ENCODE measurements around the gene EFNA5. TPM values are rescaled to one million over a fixed set of nuclear protein-coding genes. Genes with fewer than 3 reads are reported as not detected.

The EFNA5 gene
- total RNA-seq, 1 experiment from 2014 or later = 42.7 TPM

GRCh38 chr5:107675201-107675600 lies 4.5 kb upstream of the EFNA5 start:
- H4K20me1 ChIP-seq (ENCODE audit: insufficient read depth) = no peaks in the 10 kb centered on the region
- TF ChIP-seq EZH2 (IDR thresholded peaks at IDR 0.05; ENCODE audit: low read depth) (no peak), CTCF (conservative IDR thresholded peaks at IDR 0.05) (no peak)
- H3K9me2 ChIP-seq (ENCODE audit: insufficient read depth) = no peaks in the 10 kb centered on the region
- no peaks in the 10 kb centered on the region for H3K9me3 ChIP-seq (ENCODE audit: insufficient read depth, low read depth)
- ChIA-PET CTCF (no interaction called here), POLR2A (ENCODE audit: unreplicated experiment) (interaction anchor here (0.7 kb wide), 1 partner anchor 793 kb away, joined by 5 read pairs; no protein-coding TSS in a partner anchor)
- intact Hi-C loops (cut with micrococcal nuclease; ENCODE audit: unreplicated experiment) = loop anchor here (10.0 kb wide), 1 partner anchor 800 kb away; no protein-coding TSS in a partner anchor
- no peaks in the 10 kb centered on the region for H3K27me3 ChIP-seq (ENCODE audit: insufficient read depth, low read depth)
- no TSS peak for BruUV-seq (replicated peaks)
- H3K27ac ChIP-seq = peak overlapping the region; percentile 42
- H3K36me3 ChIP-seq (ENCODE audit: low read depth) = no peaks in the 10 kb centered on the region
- no peak for DNase-seq
- no peak overlapping the region for H2AFZ ChIP-seq
- H3K79me2 ChIP-seq (ENCODE audit: low read depth) = peaks cover 18% of the 10 kb centered on the region
- H3K4me3 ChIP-seq = no peak overlapping the region
- H3F3A ChIP-seq (ENCODE audit: insufficient read depth, low read depth) = peaks cover 8% of the 10 kb centered on the region; the same call in 1 of the 2 replicates
- H3K4me1 ChIP-seq (replicated peaks; ENCODE audit: insufficient read depth) = peaks cover 17% of the 10 kb centered on the region
- H3K4me2 ChIP-seq = 0 out of 2 replicates have a peak overlapping the region, but pooled peaks have one; percentile 97

- Histone ChIP-seq H3K9me2 (ENCODE audit: insufficient read depth) (no peaks in the 10 kb centered on the region), H3K4me3 (no peak overlapping the region), H3K4me1 (replicated peaks; ENCODE audit: insufficient read depth) (peaks cover 17% of the 10 kb centered on the region), H3K27ac (peak overlapping the region; percentile 42), H2AFZ (no peak overlapping the region), H3K4me2 (peak overlapping the region; percentile 97; the same call in 1 of the 2 replicates), H3K27me3 (ENCODE audit: insufficient read depth, low read depth) (no peaks in the 10 kb centered on the region), H3F3A (ENCODE audit: insufficient read depth, low read depth) (peaks cover 8% of the 10 kb centered on the region; the same call in 1 of the 2 replicates), H3K79me2 (ENCODE audit: low read depth) (peaks cover 23% of the 10 kb centered on the region), H3K9me3 (ENCODE audit: insufficient read depth, low read depth) (no peaks in the 10 kb centered on the region), H3K36me3 (ENCODE audit: low read depth) (no peaks in the 10 kb centered on the region), H4K20me1 (ENCODE audit: insufficient read depth) (no peaks in the 10 kb centered on the region)
- intact Hi-C loops (cut with micrococcal nuclease; ENCODE audit: unreplicated experiment) = loop anchor here (5.0 to 10.0 kb wide), 3 partner anchors 673 to 1277 kb away; no protein-coding TSS in a partner anchor
- peak in 1 of 2 experiments; percentile 82 for DNase-seq
- ChIA-PET POLR2A (ENCODE audit: unreplicated experiment) (no interaction called here), CTCF (no interaction called here)
- BruUV-seq (replicated peaks) = no TSS peak
- TF ChIP-seq EZH2 (IDR thresholded peaks at IDR 0.05; ENCODE audit: low read depth) (no peak), CTCF (conservative IDR thresholded peaks at IDR 0.05) (no peak)
Observed at GRCh38 chr5:107674655-107675054, 3.9 kb upstream of the EFNA5 start.

GRCh38 chr5:107673368-107674136 lies 2.8 kb upstream of the EFNA5 start:
- H3K9me2 ChIP-seq (ENCODE audit: insufficient read depth) = no peaks in the 10 kb centered on the region
- ChIA-PET POLR2A (ENCODE audit: unreplicated experiment) (interaction anchor here (0.7 kb wide), 1 partner anchor 1402 kb away, joined by 7 read pairs; no protein-coding TSS in a partner anchor), CTCF (interaction anchor here (0.8 kb wide), 1 partner anchor 11 kb away, joined by 5 read pairs; no protein-coding TSS in a partner anchor)
- peak; percentile 84 to 88 for DNase-seq
- intact Hi-C loops (cut with micrococcal nuclease; ENCODE audit: unreplicated experiment) = loop anchor here (1.0 to 10.0 kb wide), 5 partner anchors 456 to 1276 kb away; no protein-coding TSS in a partner anchor
- H3K27ac ChIP-seq = peak overlapping the region; percentile 90
- H4K20me1 ChIP-seq (ENCODE audit: insufficient read depth) = peaks cover 2% of the 10 kb centered on the region; the same call in 1 of the 2 replicates
- TF ChIP-seq EZH2 (IDR thresholded peaks at IDR 0.05; ENCODE audit: low read depth) (no peak), CTCF (conservative IDR thresholded peaks at IDR 0.05) (peak; percentile 95)
- H3K4me1 ChIP-seq (replicated peaks; ENCODE audit: insufficient read depth) = peaks cover 17% of the 10 kb centered on the region
- no peaks in the 10 kb centered on the region for H3K9me3 ChIP-seq (ENCODE audit: insufficient read depth, low read depth)
- H3K36me3 ChIP-seq (ENCODE audit: low read depth) = no peaks in the 10 kb centered on the region
- peak overlapping the region; percentile 97 for H3K4me2 ChIP-seq
- peaks cover 8% of the 10 kb centered on the region; the same call in 1 of the 2 replicates for H3F3A ChIP-seq (ENCODE audit: insufficient read depth, low read depth)
- BruUV-seq (replicated peaks) = no TSS peak
- no peaks in the 10 kb centered on the region for H3K27me3 ChIP-seq (ENCODE audit: insufficient read depth, low read depth)
- peak overlapping the region; percentile 72 for H3K4me3 ChIP-seq
- peaks cover 34% of the 10 kb centered on the region for H3K79me2 ChIP-seq (ENCODE audit: low read depth)
- peak overlapping the region; percentile 78 for H2AFZ ChIP-seq

All from PC-9 (cell line).